GM12878 (cell line): ENCODE measurements around the gene EIF2B1. TPM values are rescaled to one million over a fixed set of nuclear protein-coding genes. Genes with fewer than 3 reads are reported as not detected.

Experiments used
- ATAC-seq: fragments of 200-7000 bp; cut with Tn5 transposase; 3 replicates; pipeline ENCODE4 v1.9.1; 2020; ENCODE audit warnings: mild to moderate bottlenecking, moderate library complexity
- BruUV-seq: library from RNA; stranded (reverse); fragments of 400-500 nt; replicated peaks from 2 replicates; lab custom pipeline; 2021; lab: Mats Ljungman, UMichigan
- CTCF ChIA-PET: fragments of 300-600 bp; sonication (Branson Sonifier 250); formaldehyde crosslinking; extraction: SDS; loops from one replicate; lab custom pipeline; 2021; ENCODE audit warnings: inconsistent platforms; lab: Yijun Ruan, JAX
- POLR2A ChIA-PET: fragments of 350-600 bp; formaldehyde crosslinking; extraction: SDS; loops from one replicate; lab custom pipeline; 2021; ENCODE audit warnings: inconsistent platforms; lab: Charles Lee
- RAD21 ChIA-PET: fragments of 300-600 bp; sonication (Branson Sonifier 250); formaldehyde crosslinking; loops from one replicate; lab custom pipeline; 2023; ENCODE audit warnings: antibody characterized with exemption; ENCODE audit not compliant: unreplicated experiment; lab: Charles Lee
- SMC1A ChIA-PET: fragments of 300-600 bp; sonication (Branson Sonifier 250); formaldehyde crosslinking; loops from one replicate; lab custom pipeline; 2023; ENCODE audit not compliant: unreplicated experiment, uncharacterized antibody; lab: Charles Lee
- DNase-seq: peaks from one replicate; pipeline ENCODE4 v3.0.0-alpha.2; 2011; ENCODE audit warnings: low read depth, low spot score
- FAIRE-seq: peaks from 3 replicates; lab custom pipeline; 2011; peaks lifted over from hg19 to GRCh38; lab: Jason Lieb, UNC
- H2AFZ ChIP-seq: 2 replicates; pipeline ENCODE4 v1.6.0; 2011; ENCODE audit warnings: low read depth, low read length, control low read depth; ENCODE audit not compliant: control insufficient read depth
- H3K27ac ChIP-seq: 2 replicates; pipeline ENCODE4 v1.5.1; 2011; ENCODE audit warnings: control low read depth; ENCODE audit not compliant: control insufficient read depth, insufficient read depth
- H3K27me3 ChIP-seq, 2 experiments: replicated peaks in 1 of 2; 2 replicates each; pipeline versions ENCODE4 v1.6.0 to v1.6.1; 2011; ENCODE audit warnings: low read length in 1 of 2; ENCODE audit not compliant: control insufficient read depth in 2 of 2, insufficient read depth in 2 of 2
- H3K36me3 ChIP-seq, 2 experiments: 2 replicates each; pipeline ENCODE4 v1.5.1; 2011; ENCODE audit warnings: low read length in 1 of 2; ENCODE audit not compliant: control insufficient read depth in 2 of 2, insufficient read depth in 2 of 2
- H3K4me1 ChIP-seq: 2 replicates; pipeline ENCODE4 v1.6.1; 2011; ENCODE audit warnings: mild to moderate bottlenecking, low read length, moderate library complexity, mixed read lengths; ENCODE audit not compliant: control insufficient read depth, insufficient read depth
- H3K4me2 ChIP-seq: 2 replicates; pipeline ENCODE4 v1.6.0; 2011; ENCODE audit warnings: control low read depth; ENCODE audit not compliant: control insufficient read depth, insufficient read depth
- H3K4me3 ChIP-seq: fragments of 200-600 bp; sonication (generic); 2 replicates; pipeline ENCODE4 v1.5.1; 2016
- H3K79me2 ChIP-seq: 2 replicates; pipeline ENCODE4 v1.6.0; 2011; ENCODE audit warnings: low read length; ENCODE audit not compliant: control insufficient read depth, insufficient read depth
- H3K9ac ChIP-seq: 2 replicates; pipeline ENCODE4 v1.8.0; 2011; ENCODE audit warnings: low read length, control low read depth, mixed read lengths; ENCODE audit not compliant: control insufficient read depth, insufficient read depth
- H3K9me3 ChIP-seq: replicated peaks from 3 replicates; pipeline ENCODE4 v1.5.1; 2011; ENCODE audit warnings: mild to moderate bottlenecking, low read length; ENCODE audit not compliant: control insufficient read depth, insufficient read depth
- H4K20me1 ChIP-seq: 2 replicates; pipeline ENCODE4 v1.6.0; 2011; ENCODE audit not compliant: control insufficient read depth, insufficient read depth
- CBX3 ChIP-seq: fragments of 200-600 bp; sonication (generic); IDR thresholded peaks from 2 replicates; pipeline ENCODE4 v1.6.1; 2016; ENCODE audit warnings: low read depth, borderline replicate concordance
- FOXK2 ChIP-seq: fragments of 450-650 bp; IDR thresholded peaks from 2 replicates; pipeline ENCODE4 v1.6.1; 2017; ENCODE audit warnings: mild to moderate bottlenecking, moderate library complexity
- JUNB ChIP-seq: IDR thresholded peaks from 2 replicates; pipeline ENCODE4 v1.6.1; 2016; ENCODE audit warnings: antibody characterized with exemption, mild to moderate bottlenecking
- JUND ChIP-seq: IDR thresholded peaks from 2 replicates; pipeline ENCODE4 v1.6.1; 2012; ENCODE audit warnings: low read depth, mild to moderate bottlenecking, low read length, improper control_type of control experiment, moderate library complexity
- MTA3 ChIP-seq: IDR thresholded peaks from 2 replicates; pipeline ENCODE4 v1.6.1; 2012; ENCODE audit warnings: low read length, inconsistent platforms, borderline replicate concordance
- NR2C1 ChIP-seq: fragments of 450-650 bp; IDR thresholded peaks from 2 replicates; pipeline ENCODE4 v1.6.1; 2017; ENCODE audit warnings: antibody characterized with exemption, mild to moderate bottlenecking, moderate library complexity
- POU2F2 ChIP-seq: IDR thresholded peaks from 3 replicates; pipeline ENCODE4 v1.6.1; 2011; ENCODE audit warnings: low read depth, mild to moderate bottlenecking, low read length, borderline replicate concordance
- RAD51 ChIP-seq: fragments of 450-650 bp; IDR thresholded peaks from 2 replicates; pipeline ENCODE4 v1.6.1; 2016; ENCODE audit warnings: moderate library complexity, mild to moderate bottlenecking, inconsistent platforms
- SREBF2 ChIP-seq: IDR thresholded peaks from 2 replicates; pipeline ENCODE4 v1.6.1; 2012; ENCODE audit warnings: mild to moderate bottlenecking, low read length
- TCF7 ChIP-seq: IDR thresholded peaks from 2 replicates; pipeline ENCODE4 v1.6.1; 2014; ENCODE audit warnings: antibody characterized with exemption, borderline replicate concordance
- YBX1 ChIP-seq: fragments of 450-650 bp; IDR thresholded peaks from 2 replicates; pipeline ENCODE4 v1.6.1; 2016; ENCODE audit warnings: antibody characterized with exemption
- ZNF24 ChIP-seq: fragments of 450-650 bp; IDR thresholded peaks from 2 replicates; pipeline ENCODE4 v1.6.1; 2017; ENCODE audit warnings: antibody characterized with exemption, mild to moderate bottlenecking
- WGBS: methylation state at CpG from one replicate; pipeline ENCODE4 v1.1.6; 2016; ENCODE audit warnings: low lambda C conversion rate; ENCODE audit not compliant: insufficient replicate concordance, insufficient coverage; ENCODE audit errors: missing lambda C conversion rate; 5-methylcytosine and 5-hydroxymethylcytosine counted together
- in situ Hi-C: fragments of 300-500 bp; cut with MboI; formaldehyde crosslinking; loops from 9 replicates; pipeline ENCODE4 v1.14.3; 2018; ENCODE audit warnings: mixed read lengths
- intact Hi-C: fragments of 100-400 bp; cut with micrococcal nuclease; formaldehyde crosslinking; loops from one replicate; pipeline ENCODE4 v1.14.2; 2022; ENCODE audit not compliant: unreplicated experiment
- polyA plus RNA-seq, 11 experiments: library from polyadenylated mRNA; depleted of rRNA in 4 of 11; unstranded in 6 of 11; stranded (reverse) in 5 of 11; fragments of >200 nt; fragmentation: Nextera tagmentation in 4 of 11; fragmentation: Illumina TruSeq in 1 of 11; extraction: Ambion mirVana in 4 of 11; extraction: Trizol in 1 of 11; gene quantifications; 1 replicate in 1 of 11; 2 replicates in 10 of 11; pipeline versions ENCODE4 v1.2.1 to v1.2.3, GENCODE V29; 2011 to 2016; ENCODE audit warnings: inconsistent platforms in 2 of 11, missing spikeins in 2 of 11, low read depth in 1 of 11
- total RNA-seq, 4 experiments: library from RNA; depleted of rRNA in 3 of 4; stranded (reverse); fragments of >200 nt in 3 of 4; fragmentation: Illumina TruSeq in 1 of 4; extraction: Trizol in 1 of 4; gene quantifications; 2 replicates each; pipeline versions ENCODE4 v1.2.1 to v1.2.3, GENCODE V29; 2013 to 2021
- TF ChIP-seq, protein P1 (sequence below): fragments of 450-650 bp; conservative IDR thresholded peaks from 2 replicates; pipeline ENCODE4 v1.6.1; 2017; ENCODE audit warnings: mild to moderate bottlenecking, moderate library complexity
- TF ChIP-seq, protein P2 (sequence below): IDR thresholded peaks from 2 replicates; pipeline ENCODE4 v1.6.1; 2012; ENCODE audit warnings: low read depth, low read length, improper control_type of control experiment
- TF ChIP-seq, protein P3 (sequence below): fragments of 450-650 bp; IDR thresholded peaks from 2 replicates; pipeline ENCODE4 v1.6.1; 2017; ENCODE audit warnings: borderline replicate concordance
- TF ChIP-seq, protein P4 (sequence below): fragments of 450-650 bp; formaldehyde crosslinking; IDR thresholded peaks from 2 replicates; pipeline ENCODE4 v1.5.0; 2022; ENCODE audit warnings: mild to moderate bottlenecking, missing genetic modification characterization

Gene EIF2B1
- total and polyA plus RNA-seq, 10 of the 15 experiments (the other 5 are each of a cell fraction or from before 2014, with no cell fraction given), result 17.6 to 131 (median 49.1) TPM

DNA sequence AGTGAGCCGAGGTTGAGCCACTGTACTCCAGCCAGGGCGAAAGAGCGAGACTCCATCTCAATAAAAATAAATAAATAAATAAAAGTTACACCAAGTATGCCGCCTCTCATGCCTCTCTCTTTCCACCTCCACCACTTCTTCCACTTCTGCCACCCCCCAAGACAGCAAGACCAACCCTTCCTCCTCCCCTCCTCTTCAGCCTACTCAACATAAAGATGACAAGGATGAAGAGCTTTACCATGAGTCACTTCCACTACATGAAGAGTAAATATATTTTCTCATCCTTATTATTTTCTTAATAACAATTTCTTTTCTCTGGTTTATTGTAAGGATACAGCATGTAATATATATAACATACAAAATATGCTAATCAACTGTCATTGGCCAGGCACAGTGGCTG is 52.7 kb downstream of the EIF2B1 start:
- H3K79me2 ChIP-seq, result peaks cover 34% of the 10 kb centered on the region
- H3K36me3 ChIP-seq, result no peaks in the 10 kb centered on the region
- intact Hi-C loops (loop anchor here (5.0 kb wide), 1 partner anchor 148 kb away; no protein-coding TSS in a partner anchor), in situ Hi-C loops (loop anchor here (5.0 kb wide), 1 partner anchor 313 kb away; no protein-coding TSS in a partner anchor)
- H3K27ac ChIP-seq, result no peak overlapping the region
- RAD21 ChIA-PET, result no interaction called here
- no peaks in the 10 kb centered on the region; the same call in 2 of the 3 replicates for H3K9me3 ChIP-seq
- H3K4me1 ChIP-seq, result peaks cover 8% of the 10 kb centered on the region
- SMC1A ChIA-PET, result interaction anchor here (1.0 kb wide), 1 partner anchor 106 kb away, joined by 3 read pairs; no protein-coding TSS in a partner anchor
- H4K20me1 ChIP-seq, result no peaks in the 10 kb centered on the region
- FAIRE-seq (no peak), ATAC-seq (no peak), DNase-seq (no peak)
- POLR2A ChIA-PET, result no interaction called here
- no TSS peak for BruUV-seq
- no peak overlapping the region for H2AFZ ChIP-seq
- TF ChIP-seq YBX1, result no peak
- TF ChIP-seq JUND, result no peak
- TF ChIP-seq, protein P1, sequence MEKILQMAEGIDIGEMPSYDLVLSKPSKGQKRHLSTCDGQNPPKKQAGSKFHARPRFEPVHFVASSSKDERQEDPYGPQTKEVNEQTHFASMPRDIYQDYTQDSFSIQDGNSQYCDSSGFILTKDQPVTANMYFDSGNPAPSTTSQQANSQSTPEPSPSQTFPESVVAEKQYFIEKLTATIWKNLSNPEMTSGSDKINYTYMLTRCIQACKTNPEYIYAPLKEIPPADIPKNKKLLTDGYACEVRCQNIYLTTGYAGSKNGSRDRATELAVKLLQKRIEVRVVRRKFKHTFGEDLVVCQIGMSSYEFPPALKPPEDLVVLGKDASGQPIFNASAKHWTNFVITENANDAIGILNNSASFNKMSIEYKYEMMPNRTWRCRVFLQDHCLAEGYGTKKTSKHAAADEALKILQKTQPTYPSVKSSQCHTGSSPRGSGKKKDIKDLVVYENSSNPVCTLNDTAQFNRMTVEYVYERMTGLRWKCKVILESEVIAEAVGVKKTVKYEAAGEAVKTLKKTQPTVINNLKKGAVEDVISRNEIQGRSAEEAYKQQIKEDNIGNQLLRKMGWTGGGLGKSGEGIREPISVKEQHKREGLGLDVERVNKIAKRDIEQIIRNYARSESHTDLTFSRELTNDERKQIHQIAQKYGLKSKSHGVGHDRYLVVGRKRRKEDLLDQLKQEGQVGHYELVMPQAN, result no peak
- TF ChIP-seq, protein P2, sequence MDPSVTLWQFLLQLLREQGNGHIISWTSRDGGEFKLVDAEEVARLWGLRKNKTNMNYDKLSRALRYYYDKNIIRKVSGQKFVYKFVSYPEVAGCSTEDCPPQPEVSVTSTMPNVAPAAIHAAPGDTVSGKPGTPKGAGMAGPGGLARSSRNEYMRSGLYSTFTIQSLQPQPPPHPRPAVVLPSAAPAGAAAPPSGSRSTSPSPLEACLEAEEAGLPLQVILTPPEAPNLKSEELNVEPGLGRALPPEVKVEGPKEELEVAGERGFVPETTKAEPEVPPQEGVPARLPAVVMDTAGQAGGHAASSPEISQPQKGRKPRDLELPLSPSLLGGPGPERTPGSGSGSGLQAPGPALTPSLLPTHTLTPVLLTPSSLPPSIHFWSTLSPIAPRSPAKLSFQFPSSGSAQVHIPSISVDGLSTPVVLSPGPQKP, result no peak
- TF ChIP-seq RAD51, result no peak
- TF ChIP-seq ZNF24, result no peak
- TF ChIP-seq CBX3, result no peak
- TF ChIP-seq NR2C1, result no peak
- no peak for TF ChIP-seq JUNB
- TF ChIP-seq MTA3, result no peak
- no peak for TF ChIP-seq FOXK2
- TF ChIP-seq TCF7, result no peak
- TF ChIP-seq POU2F2, result no peak
- no peak for TF ChIP-seq SREBF2
- TF ChIP-seq, protein P3, sequence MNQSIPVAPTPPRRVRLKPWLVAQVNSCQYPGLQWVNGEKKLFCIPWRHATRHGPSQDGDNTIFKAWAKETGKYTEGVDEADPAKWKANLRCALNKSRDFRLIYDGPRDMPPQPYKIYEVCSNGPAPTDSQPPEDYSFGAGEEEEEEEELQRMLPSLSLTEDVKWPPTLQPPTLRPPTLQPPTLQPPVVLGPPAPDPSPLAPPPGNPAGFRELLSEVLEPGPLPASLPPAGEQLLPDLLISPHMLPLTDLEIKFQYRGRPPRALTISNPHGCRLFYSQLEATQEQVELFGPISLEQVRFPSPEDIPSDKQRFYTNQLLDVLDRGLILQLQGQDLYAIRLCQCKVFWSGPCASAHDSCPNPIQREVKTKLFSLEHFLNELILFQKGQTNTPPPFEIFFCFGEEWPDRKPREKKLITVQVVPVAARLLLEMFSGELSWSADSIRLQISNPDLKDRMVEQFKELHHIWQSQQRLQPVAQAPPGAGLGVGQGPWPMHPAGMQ, result no peak
- TF ChIP-seq, protein P4, sequence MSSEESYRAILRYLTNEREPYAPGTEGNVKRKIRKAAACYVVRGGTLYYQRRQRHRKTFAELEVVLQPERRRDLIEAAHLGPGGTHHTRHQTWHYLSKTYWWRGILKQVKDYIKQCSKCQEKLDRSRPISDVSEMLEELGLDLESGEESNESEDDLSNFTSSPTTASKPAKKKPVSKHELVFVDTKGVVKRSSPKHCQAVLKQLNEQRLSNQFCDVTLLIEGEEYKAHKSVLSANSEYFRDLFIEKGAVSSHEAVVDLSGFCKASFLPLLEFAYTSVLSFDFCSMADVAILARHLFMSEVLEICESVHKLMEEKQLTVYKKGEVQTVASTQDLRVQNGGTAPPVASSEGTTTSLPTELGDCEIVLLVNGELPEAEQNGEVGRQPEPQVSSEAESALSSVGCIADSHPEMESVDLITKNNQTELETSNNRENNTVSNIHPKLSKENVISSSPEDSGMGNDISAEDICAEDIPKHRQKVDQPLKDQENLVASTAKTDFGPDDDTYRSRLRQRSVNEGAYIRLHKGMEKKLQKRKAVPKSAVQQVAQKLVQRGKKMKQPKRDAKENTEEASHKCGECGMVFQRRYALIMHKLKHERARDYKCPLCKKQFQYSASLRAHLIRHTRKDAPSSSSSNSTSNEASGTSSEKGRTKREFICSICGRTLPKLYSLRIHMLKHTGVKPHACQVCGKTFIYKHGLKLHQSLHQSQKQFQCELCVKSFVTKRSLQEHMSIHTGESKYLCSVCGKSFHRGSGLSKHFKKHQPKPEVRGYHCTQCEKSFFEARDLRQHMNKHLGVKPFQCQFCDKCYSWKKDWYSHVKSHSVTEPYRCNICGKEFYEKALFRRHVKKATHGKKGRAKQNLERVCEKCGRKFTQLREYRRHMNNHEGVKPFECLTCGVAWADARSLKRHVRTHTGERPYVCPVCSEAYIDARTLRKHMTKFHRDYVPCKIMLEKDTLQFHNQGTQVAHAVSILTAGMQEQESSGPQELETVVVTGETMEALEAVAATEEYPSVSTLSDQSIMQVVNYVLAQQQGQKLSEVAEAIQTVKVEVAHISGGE, result no peak
- H3K4me3 ChIP-seq, result no peak overlapping the region
- H3K4me2 ChIP-seq, result no peak overlapping the region
- no peak overlapping the region for H3K9ac ChIP-seq
- WGBS, result 100% methylated on average over 4 of the region's 4 CpGs
- no peaks in the 10 kb centered on the region for H3K27me3 ChIP-seq
- CTCF ChIA-PET, result interaction anchor here (0.7 to 2.6 kb wide), 4 partner anchors 9 to 317 kb away, joined by 4 to 12 read pairs (median 6); no protein-coding TSS in a partner anchor
